Measurements from ENCODE around the gene SH2D2A.

- no peak for TF ChIP-seq CTCF (IDR thresholded peaks at IDR 0.05; ENCODE audit: poor library complexity)
- no peak for TF ChIP-seq EZH2 (IDR thresholded peaks at IDR 0.05; ENCODE audit: borderline replicate concordance)
Measured at GRCh38 chr1:156832434-156832833, 15.8 kb upstream of the SH2D2A start.
